ENCODE measurements around the gene ELMO1.

ELMO1 gene

GRCh38 chr7:36852017-36852416 lies 596.6 kb downstream of the ELMO1 start:
- no peak for DNase-seq

GRCh38 chr7:36851382-36851781 lies 597.3 kb downstream of the ELMO1 start:
- DNase-seq, result no peak

- DNase-seq, result no peak
These were observed 600.7 kb downstream of the ELMO1 start for GRCh38 chr7:36847946-36848345.

GRCh38 chr7:36844374-36844773 lies 604.3 kb downstream of the ELMO1 start:
- no peak for DNase-seq

- DNase-seq, result no peak
These were observed 607.8 kb downstream of the ELMO1 start for GRCh38 chr7:36840904-36841303.

GRCh38 chr7:36838616-36839225 lies 609.9 kb downstream of the ELMO1 start:
- DNase-seq, result no peak

- DNase-seq, result no peak
These were observed 617.6 kb downstream of the ELMO1 start for GRCh38 chr7:36831049-36831448.

GRCh38 chr7:36827726-36828703 lies 620.6 kb downstream of the ELMO1 start:
- DNase-seq, result no peak

GRCh38 chr7:36825501-36825900 lies 623.2 kb downstream of the ELMO1 start:
- no peak for DNase-seq

- no peak for DNase-seq
These were observed 625.3 kb downstream of the ELMO1 start for GRCh38 chr7:36823353-36823752.

GRCh38 chr7:36821617-36822016 lies 627.0 kb downstream of the ELMO1 start:
- DNase-seq, result no peak

GRCh38 chr7:36820527-36821170 lies 628.0 kb downstream of the ELMO1 start:
- no peak for DNase-seq

- DNase-seq, result no peak
These were observed 629.0 kb downstream of the ELMO1 start for GRCh38 chr7:36819639-36820038.

- DNase-seq, result no peak
These were observed 634.4 kb downstream of the ELMO1 start for GRCh38 chr7:36814311-36814710.

GRCh38 chr7:36811807-36812206 lies 636.9 kb downstream of the ELMO1 start:
- DNase-seq, result no peak

- DNase-seq, result no peak
These were observed 638.2 kb downstream of the ELMO1 start for GRCh38 chr7:36810489-36810888.

- no peak for DNase-seq
These were observed 638.6 kb downstream of the ELMO1 start for GRCh38 chr7:36810032-36810431.

GRCh38 chr7:36809510-36809909 lies 639.2 kb downstream of the ELMO1 start:
- DNase-seq, result no peak

GRCh38 chr7:36809086-36809485 lies 639.6 kb downstream of the ELMO1 start:
- DNase-seq, result no peak

GRCh38 chr7:36806891-36807290 lies 641.8 kb downstream of the ELMO1 start:
- no peak for DNase-seq

Measured in activated CD4-positive, alpha-beta T cell treated with anti-CD3 and anti-CD28 coated beads, Interleukin-2, amount 50 U/mL, for 1 hour (primary cell).